Activated naive CD4-positive, alpha-beta T cell treated with anti-CD3 and anti-CD28 coated beads, Interleukin-2, amount 50 U/mL, for 24 hours (primary cell): ENCODE results near the gene ABLIM3.
A peak's percentile ranks its signal among the peaks of the same experiment; 100 is the strongest.

Source experiments
- H3K27ac Mint-ChIP-seq: one replicate; pipeline ENCODE4 v1.8.0; 2021; ENCODE audit warnings: mild to moderate bottlenecking, mixed read lengths
- H3K27me3 Mint-ChIP-seq: one replicate; pipeline ENCODE4 v1.8.0; 2021; ENCODE audit warnings: mixed read lengths
- H3K36me3 Mint-ChIP-seq: one replicate; pipeline ENCODE4 v1.8.0; 2021; ENCODE audit warnings: mixed read lengths
- H3K4me1 Mint-ChIP-seq: one replicate; pipeline ENCODE4 v1.8.0; 2021; ENCODE audit warnings: mixed read lengths
- H3K4me3 Mint-ChIP-seq: one replicate; pipeline ENCODE4 v1.8.0; 2021; ENCODE audit warnings: mild to moderate bottlenecking, mixed read lengths
- H3K9me3 Mint-ChIP-seq: one replicate; pipeline ENCODE4 v1.8.0; 2021; ENCODE audit warnings: mixed read lengths

The ABLIM3 gene

DNA sequence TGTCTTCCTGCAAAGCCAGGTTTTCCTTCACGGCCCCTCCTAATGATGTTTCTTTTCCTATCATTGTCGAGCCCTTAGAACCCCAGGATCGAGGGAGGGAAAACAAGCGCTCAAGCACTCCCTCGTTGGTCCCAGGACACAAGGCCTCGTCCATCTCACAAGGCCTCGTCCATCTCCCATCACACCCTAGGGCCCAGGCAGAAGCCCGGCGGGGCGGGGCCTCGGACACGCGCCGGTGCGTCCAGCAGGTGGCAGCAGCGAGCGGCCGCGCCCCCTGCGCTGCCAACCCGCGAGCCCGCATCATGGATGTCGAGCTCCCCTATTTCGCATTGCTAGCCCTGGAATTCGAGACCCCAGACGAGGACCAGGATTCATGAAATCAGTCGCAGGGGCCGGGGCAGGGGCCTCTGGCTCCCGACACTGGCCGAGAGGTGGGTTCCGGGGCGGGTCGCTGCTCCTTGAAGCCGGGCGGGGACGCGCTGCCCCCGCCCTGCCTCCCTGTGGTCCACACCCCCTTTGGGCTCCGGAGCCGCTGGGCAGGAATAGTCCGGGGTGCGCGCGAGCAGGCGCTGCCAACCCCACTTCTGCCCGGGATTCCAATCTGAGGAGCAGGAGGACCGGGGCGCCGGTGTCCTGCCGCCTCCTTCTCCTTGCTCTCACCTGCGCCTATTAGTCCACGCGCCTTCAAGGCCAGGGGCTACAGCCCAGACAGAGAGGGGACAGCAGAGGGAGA, at the start of gene ABLIM3:
ABLIM3 (plus strand) TSS at position 270 of the 733 bp plus-strand sequence. CDS start 603 bp downstream, outside the sequence.
- Mint-ChIP-seq H3K27ac (no peak within 1 kb of the TSS), H3K36me3 (no peaks in the 10 kb centered on the region), H3K4me3 (peak within 1 kb of the TSS; percentile 68), H3K4me1 (peaks cover 3% of the 10 kb centered on the region), H3K9me3 (no peaks in the 10 kb centered on the region), H3K27me3 (peaks cover 4% of the 10 kb centered on the region)

DNA sequence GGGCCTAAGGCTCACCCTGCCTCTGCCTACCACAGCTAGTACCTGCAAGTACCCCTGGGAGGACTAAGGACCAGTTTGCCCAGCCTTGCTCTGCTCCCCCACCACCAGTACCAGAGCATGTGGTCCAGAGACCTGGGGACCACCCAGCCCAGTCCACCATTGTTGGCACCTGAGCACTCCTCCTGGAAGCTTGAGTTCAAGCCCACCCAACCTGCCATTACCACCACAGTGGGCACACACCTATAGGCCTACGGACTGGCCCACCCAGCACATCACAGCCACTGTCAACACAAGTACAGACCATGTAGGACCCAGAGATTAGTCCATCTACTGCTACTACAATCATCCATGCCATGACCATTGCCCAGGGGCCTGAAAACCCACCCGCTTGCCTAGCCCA, 47.7 kb upstream of the ABLIM3 start:
- H3K27ac Mint-ChIP-seq, result no peak overlapping the region
- no peaks in the 10 kb centered on the region for H3K4me1 Mint-ChIP-seq
- H3K9me3 Mint-ChIP-seq, result peaks cover 23% of the 10 kb centered on the region
- H3K4me3 Mint-ChIP-seq, result no peak overlapping the region
- H3K27me3 Mint-ChIP-seq, result peaks cover 25% of the 10 kb centered on the region
- H3K36me3 Mint-ChIP-seq, result peaks cover 5% of the 10 kb centered on the region

DNA sequence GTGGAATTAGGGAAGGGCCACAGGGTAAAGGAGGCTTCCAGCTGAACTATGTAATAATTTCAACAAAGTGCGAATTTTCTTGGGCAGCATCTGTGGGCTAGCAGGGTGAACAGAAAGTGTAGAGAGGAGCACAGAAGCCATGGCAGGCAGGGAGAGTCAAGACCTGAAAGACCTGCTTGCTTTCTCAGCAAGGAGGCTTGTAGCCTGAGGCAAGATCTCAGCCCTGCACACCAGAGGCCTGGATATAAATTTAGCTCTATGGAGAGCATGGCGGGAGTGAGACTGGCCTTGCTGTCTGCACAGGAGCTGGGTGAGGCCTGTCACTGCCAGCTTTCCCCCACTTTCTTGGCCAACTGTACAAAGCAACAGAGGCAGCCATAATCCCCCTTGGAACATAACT, 46.3 kb upstream of the ABLIM3 start:
- Mint-ChIP-seq H3K36me3 (peaks cover 5% of the 10 kb centered on the region), H3K4me1 (no peaks in the 10 kb centered on the region), H3K9me3 (peaks cover 26% of the 10 kb centered on the region), H3K27me3 (peaks cover 24% of the 10 kb centered on the region), H3K27ac (no peak overlapping the region), H3K4me3 (no peak overlapping the region)

DNA sequence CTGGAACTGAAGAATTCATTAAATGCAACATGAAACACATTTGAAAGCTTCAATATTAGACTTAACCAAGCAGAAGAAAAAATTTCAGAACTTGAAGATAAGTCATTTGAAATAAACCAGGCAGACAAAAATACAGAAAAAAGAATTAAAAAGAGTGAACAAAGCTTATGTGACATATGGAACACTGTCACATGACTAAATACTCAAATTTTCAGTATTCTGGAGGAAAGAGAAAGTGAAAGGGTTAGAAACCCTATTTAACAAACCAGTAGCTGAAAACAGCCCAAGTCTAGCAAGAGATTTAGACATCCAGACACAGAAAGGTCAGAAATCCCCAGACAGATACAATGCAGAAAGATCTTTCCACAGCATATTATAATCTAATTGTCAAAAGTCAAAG, 41.4 kb upstream of the ABLIM3 start:
- no peak overlapping the region for H3K27ac Mint-ChIP-seq
- peaks cover 26% of the 10 kb centered on the region for H3K9me3 Mint-ChIP-seq
- no peaks in the 10 kb centered on the region for H3K4me1 Mint-ChIP-seq
- peaks cover 7% of the 10 kb centered on the region for H3K27me3 Mint-ChIP-seq
- H3K36me3 Mint-ChIP-seq, result peaks cover 1% of the 10 kb centered on the region
- H3K4me3 Mint-ChIP-seq, result no peak overlapping the region

DNA sequence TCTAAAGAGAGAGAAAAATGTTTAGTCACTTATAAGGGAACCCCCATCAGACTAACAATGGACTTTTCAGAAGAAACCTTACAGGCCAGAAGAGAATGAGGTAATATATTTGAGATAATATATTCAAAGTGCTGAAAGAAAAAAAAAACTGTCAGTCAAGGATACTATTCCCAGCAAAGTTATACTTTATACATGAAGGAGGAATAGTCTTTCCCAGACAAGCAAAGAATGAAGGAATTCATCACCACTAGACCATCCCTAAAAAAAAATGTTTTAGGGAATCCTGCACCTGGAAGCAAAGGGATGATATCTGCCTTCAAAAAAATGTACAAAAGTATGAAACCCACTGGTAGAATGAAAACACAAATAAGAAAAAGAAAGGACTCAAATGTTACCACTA, 41.0 kb upstream of the ABLIM3 start:
- peaks cover 5% of the 10 kb centered on the region for H3K27me3 Mint-ChIP-seq
- H3K36me3 Mint-ChIP-seq, result peaks cover 1% of the 10 kb centered on the region
- no peak overlapping the region for H3K4me3 Mint-ChIP-seq
- no peak overlapping the region for H3K27ac Mint-ChIP-seq
- H3K9me3 Mint-ChIP-seq, result peaks cover 25% of the 10 kb centered on the region
- no peaks in the 10 kb centered on the region for H3K4me1 Mint-ChIP-seq

DNA sequence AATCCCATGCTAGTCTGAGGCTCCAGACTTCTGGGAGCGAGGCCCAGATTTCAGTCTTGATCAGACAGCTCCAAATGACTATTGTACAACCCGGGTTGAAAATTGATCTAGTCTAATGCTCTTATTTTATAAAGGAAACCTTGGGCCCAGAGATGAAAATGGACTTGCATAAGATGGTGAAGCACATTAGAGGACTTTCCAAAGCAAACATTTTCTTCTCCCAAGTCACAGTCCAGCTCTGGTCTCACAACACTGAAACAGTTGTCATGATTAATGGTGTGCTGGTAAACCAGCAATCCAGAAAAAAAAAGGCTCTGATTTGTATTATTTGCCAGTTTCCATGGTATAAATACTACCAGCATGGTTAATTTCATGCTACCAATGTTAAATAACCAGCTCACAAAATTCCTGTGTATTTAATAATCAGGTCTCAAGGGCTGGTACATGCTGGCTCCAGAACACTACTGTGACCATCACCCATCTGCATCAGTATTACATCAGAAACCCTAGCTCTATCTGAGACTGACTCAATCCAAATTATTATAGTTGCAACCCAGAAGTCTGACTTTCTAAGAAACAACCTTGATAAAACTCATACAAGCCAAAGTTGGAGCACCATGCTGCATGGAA, 32.5 kb upstream of the ABLIM3 start:
- Mint-ChIP-seq H3K27ac (no peak overlapping the region), H3K4me3 (no peak overlapping the region), H3K9me3 (no peaks in the 10 kb centered on the region), H3K27me3 (no peaks in the 10 kb centered on the region), H3K4me1 (no peaks in the 10 kb centered on the region), H3K36me3 (no peaks in the 10 kb centered on the region)

DNA sequence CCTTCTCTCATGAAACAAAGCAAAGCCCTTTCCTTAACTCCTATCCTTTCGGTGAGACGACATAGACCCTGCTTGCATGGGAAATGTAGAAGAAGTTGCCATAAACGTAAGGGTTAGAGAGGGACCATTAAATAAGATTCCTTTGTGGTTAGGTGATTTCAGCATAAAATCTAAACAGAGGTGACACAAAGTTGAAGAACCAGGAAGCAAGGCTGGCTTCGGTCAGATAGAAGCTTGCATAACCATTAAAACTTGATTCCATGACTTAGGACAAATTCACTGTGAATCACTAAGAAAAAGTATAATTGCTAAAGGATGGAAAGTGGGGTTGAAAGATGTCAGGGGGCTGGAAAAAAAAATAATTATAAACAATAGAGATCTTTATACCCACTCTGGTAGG, 30.9 kb upstream of the ABLIM3 start:
- Mint-ChIP-seq H3K9me3 (no peaks in the 10 kb centered on the region), H3K4me1 (no peaks in the 10 kb centered on the region), H3K27me3 (no peaks in the 10 kb centered on the region), H3K4me3 (no peak overlapping the region), H3K36me3 (no peaks in the 10 kb centered on the region), H3K27ac (no peak overlapping the region)

DNA sequence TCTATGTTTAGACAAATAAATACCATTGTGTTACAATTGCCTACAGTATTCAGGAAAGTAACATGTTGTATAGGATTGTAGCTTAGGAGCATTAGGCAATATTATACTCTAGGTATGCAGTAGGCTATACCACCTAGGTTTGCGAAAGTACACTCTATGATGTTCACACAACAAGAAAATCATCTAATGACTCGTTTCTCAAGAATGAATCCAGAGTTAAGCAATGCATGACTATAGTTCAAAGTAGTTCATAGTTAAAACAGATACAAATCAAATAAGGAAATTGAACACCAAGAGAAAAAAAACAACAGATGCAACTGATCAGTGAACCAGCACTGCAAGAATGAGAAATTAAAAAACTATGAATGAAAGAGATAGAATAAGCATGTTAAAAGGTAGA, 27.6 kb upstream of the ABLIM3 start:
- Mint-ChIP-seq H3K4me3 (no peak overlapping the region), H3K36me3 (no peaks in the 10 kb centered on the region), H3K4me1 (no peaks in the 10 kb centered on the region), H3K27ac (no peak overlapping the region), H3K27me3 (peaks cover 3% of the 10 kb centered on the region), H3K9me3 (no peaks in the 10 kb centered on the region)

DNA sequence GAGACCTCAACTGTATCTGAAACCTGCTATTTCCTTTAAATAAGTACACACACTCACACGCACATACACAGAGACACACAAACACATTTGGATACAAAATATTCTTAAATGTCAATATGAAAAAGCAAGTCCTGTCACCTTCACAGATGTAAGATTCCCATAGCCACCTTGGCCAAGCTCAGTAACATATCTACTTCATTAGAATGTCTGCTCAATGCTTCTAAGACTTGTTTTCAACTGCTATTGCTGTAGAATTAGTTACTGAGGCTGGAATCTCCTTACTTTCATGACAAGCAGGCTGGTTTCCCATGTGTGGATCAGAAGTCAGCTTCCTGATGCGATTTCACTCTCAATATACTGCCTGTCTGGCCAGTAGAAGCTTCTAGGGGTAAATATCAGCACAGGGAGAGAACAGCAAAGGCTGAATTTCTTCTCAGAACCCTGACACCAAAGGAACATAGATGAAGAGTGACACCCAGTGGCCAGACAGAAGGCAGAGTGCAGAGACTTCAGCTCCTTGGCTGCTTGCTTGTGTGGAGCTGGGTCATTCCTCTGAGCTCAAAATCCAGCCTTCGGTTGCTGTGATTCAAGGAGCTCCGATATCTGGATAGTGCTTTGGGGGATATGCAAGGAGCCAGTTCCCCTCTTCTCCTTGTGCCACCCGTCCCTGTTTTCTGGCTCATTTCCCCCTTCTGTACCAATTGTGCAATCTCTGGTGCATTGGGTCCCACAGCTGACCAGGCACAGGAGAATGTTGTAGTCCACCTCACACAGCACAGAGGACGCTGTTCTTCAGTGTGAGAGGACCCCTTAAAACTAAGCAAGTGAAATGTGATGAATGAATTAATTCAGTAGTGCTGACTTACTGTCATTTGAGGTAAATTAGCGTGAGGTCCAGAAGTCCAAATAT, 26.6 kb upstream of the ABLIM3 start:
- H3K4me3 Mint-ChIP-seq, result no peak overlapping the region
- no peak overlapping the region for H3K27ac Mint-ChIP-seq
- H3K4me1 Mint-ChIP-seq, result no peaks in the 10 kb centered on the region
- peaks cover 3% of the 10 kb centered on the region for H3K27me3 Mint-ChIP-seq
- H3K36me3 Mint-ChIP-seq, result no peaks in the 10 kb centered on the region
- no peaks in the 10 kb centered on the region for H3K9me3 Mint-ChIP-seq

DNA sequence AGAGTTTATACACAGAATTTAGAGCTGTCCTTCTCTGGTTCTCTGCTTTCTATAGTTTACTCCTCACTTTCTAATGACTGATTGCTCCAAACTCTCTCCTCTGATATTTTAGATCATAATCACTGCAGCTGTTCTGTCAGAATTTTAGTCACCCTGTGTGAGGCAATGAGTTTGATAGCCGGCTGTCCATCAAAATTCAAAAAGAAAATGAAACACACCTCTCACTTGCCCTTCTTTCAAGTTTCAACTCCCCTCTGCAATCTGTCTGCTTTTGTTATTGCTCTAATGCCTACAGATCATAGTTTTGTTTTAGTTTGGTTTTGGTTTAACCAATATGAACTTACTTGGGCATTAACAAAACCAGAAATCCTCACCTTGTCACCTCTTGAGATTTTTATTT, 23.3 kb upstream of the ABLIM3 start:
- H3K27me3 Mint-ChIP-seq, result peaks cover 3% of the 10 kb centered on the region
- no peak overlapping the region for H3K27ac Mint-ChIP-seq
- H3K9me3 Mint-ChIP-seq, result no peaks in the 10 kb centered on the region
- no peak overlapping the region for H3K4me3 Mint-ChIP-seq
- H3K4me1 Mint-ChIP-seq, result no peaks in the 10 kb centered on the region
- no peaks in the 10 kb centered on the region for H3K36me3 Mint-ChIP-seq

DNA sequence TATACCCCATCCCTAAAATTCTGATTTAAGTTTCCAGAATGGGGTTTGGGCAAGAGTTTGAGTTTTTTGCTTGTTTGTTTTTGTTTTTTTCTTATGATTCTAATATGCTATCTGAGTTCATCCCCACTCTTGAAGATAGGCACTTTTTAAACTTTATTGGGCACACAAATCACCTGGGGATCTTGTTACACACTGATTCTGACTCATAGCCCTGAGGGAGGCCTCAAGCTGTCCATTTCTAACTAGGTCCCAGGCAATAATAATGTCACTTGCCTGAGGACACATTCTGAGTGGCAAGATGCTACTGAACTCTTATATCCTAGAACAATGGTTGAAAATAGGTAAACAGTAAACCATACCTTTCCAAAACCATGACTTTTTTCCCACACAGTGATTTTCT, 22.8 kb upstream of the ABLIM3 start:
- peaks cover 3% of the 10 kb centered on the region for H3K27me3 Mint-ChIP-seq

DNA sequence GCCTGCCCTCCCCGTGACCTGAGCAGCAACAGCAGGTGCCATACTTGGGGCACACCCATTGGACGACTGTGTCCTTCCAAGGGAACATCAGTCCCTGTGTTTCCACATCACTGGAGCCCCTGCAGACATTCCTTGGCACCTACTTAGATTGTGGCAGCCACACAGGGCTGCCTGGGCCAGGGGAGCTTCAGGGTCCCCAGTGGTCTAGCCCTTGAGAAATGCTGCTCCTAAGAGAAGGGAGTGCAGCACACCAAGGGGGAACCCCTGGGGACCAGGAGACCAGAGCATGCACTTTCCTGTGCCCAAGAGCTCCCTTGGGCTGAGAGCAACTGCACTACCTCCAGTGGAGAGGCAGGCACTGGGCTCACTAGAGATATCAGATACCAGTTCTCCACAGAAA, 20.1 kb upstream of the ABLIM3 start:
- Mint-ChIP-seq H3K27me3 (peaks cover 3% of the 10 kb centered on the region), H3K4me1 (no peaks in the 10 kb centered on the region), H3K27ac (no peak overlapping the region), H3K36me3 (no peaks in the 10 kb centered on the region), H3K9me3 (no peaks in the 10 kb centered on the region), H3K4me3 (no peak overlapping the region)

More for the DNA sequence above, 22.8 kb upstream of the ABLIM3 start:
- H3K27ac Mint-ChIP-seq, result no peak overlapping the region
- H3K36me3 Mint-ChIP-seq, result no peaks in the 10 kb centered on the region
- no peak overlapping the region for H3K4me3 Mint-ChIP-seq
- no peaks in the 10 kb centered on the region for H3K4me1 Mint-ChIP-seq
- H3K9me3 Mint-ChIP-seq, result no peaks in the 10 kb centered on the region

DNA sequence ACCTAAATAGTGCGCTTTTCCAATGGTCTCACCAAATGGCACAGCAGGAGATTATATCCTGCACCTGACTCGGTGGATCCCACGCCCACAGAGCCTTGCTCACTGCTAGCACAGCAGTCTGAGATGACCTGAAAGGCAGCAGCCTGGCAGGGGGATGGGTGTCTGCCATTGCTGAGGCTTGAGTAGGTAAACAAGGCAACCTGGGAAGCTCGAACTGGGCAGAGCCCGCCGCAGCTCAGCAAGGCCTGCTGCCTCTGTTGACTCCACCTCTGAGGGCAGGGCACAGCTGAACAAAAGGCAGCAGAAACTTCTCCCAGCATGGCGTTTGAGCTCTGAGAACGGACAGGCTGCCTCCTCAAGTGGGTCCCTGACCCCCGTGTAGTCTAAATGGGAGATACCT, 18.1 kb upstream of the ABLIM3 start:
- Mint-ChIP-seq H3K4me3 (no peak overlapping the region), H3K9me3 (no peaks in the 10 kb centered on the region), H3K36me3 (no peaks in the 10 kb centered on the region), H3K27ac (no peak overlapping the region), H3K4me1 (no peaks in the 10 kb centered on the region), H3K27me3 (peaks cover 2% of the 10 kb centered on the region)

DNA sequence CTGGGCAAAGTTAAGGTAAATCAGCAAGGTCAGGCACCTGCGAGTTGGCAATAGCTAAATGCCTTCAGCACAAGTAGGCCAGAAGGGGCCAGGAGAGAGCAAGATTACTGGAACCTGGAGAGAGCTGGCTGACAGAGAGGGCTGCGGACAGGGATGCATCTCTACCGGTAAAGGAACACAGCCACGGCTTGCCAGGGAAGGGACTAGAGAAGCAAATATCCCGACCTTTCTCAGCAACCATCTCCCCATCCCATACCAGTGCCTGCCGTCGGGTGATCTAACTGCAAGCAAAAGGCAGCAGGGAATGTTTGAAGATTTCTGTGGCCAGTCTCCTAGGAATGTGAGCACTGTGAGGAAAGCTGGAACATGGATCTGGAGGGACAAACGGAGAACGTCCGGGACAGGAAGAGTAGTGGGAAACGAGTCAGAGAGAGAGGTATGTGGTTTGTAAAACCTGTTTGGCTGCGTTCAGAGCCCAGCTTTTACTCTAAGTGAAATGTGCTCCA, 15.9 kb upstream of the ABLIM3 start:
- Mint-ChIP-seq H3K9me3 (no peaks in the 10 kb centered on the region), H3K4me1 (no peaks in the 10 kb centered on the region), H3K36me3 (no peaks in the 10 kb centered on the region), H3K27me3 (peaks cover 3% of the 10 kb centered on the region), H3K4me3 (no peak overlapping the region), H3K27ac (no peak overlapping the region)

DNA sequence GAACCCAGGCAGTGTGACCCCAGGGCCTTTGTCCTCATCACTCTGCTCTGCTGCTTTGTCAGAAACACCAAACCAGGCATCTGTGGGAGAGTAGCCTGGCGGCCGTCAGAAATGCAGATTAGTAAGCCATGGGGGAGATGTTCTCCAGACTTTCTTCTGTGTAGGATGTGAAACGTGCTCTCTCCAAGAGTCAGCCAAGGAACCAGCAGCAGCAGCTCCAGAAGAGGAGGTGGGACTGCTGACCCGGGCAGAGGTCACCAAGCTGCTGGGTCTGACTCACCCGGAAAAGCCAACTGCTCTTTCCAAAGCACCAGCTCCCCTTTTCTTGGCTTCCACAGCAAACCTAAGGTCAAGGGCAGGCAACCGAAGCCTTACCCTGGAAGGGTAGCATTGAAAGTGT, 14.4 kb upstream of the ABLIM3 start:
- Mint-ChIP-seq H3K27me3 (peaks cover 4% of the 10 kb centered on the region), H3K4me3 (no peak overlapping the region), H3K27ac (no peak overlapping the region), H3K9me3 (no peaks in the 10 kb centered on the region), H3K4me1 (no peaks in the 10 kb centered on the region), H3K36me3 (no peaks in the 10 kb centered on the region)
